GM18505 (cell line): ENCODE results near the gene NTM.

ENCODE experiments used
- ATAC-seq: cut with Tn5 transposase; IDR thresholded peaks from one replicate; pipeline ENCODE4 v1.9.1; 2021; ENCODE audit not compliant: unreplicated experiment
- POLR2A ChIP-seq: IDR thresholded peaks from 4 replicates; pipeline ENCODE4 v1.6.1; 2011; ENCODE audit warnings: borderline replicate concordance; ENCODE audit not compliant: insufficient read depth, insufficient read length; ENCODE audit errors: extremely low read depth

NTM gene

GRCh38 chr11:131389582-131389981 lies 19.2 kb downstream of the NTM start:
- TF ChIP-seq POLR2A: no peak
- ATAC-seq: no peak

DNA sequence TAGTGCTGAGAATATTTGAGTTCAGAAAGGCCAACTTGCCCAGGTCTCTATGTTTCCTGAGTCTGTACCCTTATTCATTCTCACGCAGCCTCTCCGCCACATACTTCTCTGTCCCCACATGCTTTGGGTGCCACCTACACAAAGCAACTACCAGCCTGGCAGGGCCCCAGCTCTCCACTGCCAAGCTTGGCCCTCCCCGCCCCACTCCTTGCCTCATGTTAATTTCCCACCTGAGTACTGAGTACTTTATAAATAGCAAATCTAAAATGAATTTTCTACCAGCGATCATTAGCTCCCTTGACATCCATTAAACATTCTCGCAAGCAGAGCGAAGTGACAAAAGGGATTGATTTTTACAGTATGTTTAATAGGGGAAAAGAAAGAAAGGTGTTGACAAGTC lies 20.8 kb downstream of the NTM start:
- ATAC-seq: no peak
- no peak for TF ChIP-seq POLR2A

- no peak for ATAC-seq
- TF ChIP-seq POLR2A: no peak
Observed at GRCh38 chr11:131392528-131393255, 22.3 kb downstream of the NTM start.

- TF ChIP-seq POLR2A: no peak
- ATAC-seq: no peak
Observed at GRCh38 chr11:131393691-131394090, 23.3 kb downstream of the NTM start.

GRCh38 chr11:131397675-131398074 lies 27.3 kb downstream of the NTM start:
- no peak for ATAC-seq
- TF ChIP-seq POLR2A: no peak

- TF ChIP-seq POLR2A: no peak
- ATAC-seq: no peak
Observed at GRCh38 chr11:131402040-131402439, 31.6 kb downstream of the NTM start.

DNA sequence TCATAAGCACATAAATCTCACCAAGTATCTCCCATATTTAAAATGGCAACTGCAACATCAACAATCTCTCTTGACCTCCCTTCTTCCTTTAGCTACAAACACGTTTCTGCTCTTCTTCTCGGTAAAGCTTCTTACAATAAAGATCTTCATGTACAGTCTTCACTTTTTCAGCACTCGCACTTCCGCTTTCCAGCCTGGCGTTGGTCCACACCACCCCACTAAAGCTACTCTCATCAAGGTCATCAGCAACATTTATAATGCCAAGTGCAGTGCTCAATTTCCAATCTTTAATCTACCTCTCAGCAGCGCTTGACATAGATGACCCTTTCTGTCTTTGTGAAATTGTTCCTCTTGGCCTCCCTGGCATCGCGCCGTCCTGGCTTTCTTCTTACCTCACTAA lies 33.6 kb downstream of the NTM start:
- no peak for TF ChIP-seq POLR2A
- ATAC-seq: no peak

- TF ChIP-seq POLR2A: no peak
- no peak for ATAC-seq
Observed at GRCh38 chr11:131408025-131408640, 37.7 kb downstream of the NTM start.

- ATAC-seq: no peak
Observed at GRCh38 chr11:131409345-131409744, 38.9 kb downstream of the NTM start.

DNA sequence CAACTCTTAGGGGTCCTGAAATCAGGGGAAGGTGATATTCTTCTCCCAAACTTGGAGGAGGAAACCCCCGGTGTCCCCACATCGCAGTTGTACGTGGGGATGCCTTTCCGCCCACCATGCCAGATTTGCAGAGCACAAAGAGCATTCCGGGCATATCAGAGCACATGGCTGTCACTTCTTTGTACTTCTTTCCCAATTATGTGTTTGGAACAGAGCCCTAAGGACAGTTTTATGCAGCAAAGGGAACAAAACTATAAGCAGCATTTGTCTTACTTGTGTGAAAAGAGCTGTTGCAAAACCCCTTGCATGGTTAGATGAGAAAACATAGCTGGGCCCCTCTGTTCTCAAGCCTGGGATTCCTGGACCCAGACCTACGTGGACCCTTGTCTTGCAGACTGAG lies 41.2 kb downstream of the NTM start:
- TF ChIP-seq POLR2A: no peak
- no peak for ATAC-seq

More at GRCh38 chr11:131409345-131409744, 38.9 kb downstream of the NTM start:
- TF ChIP-seq POLR2A: no peak

DNA sequence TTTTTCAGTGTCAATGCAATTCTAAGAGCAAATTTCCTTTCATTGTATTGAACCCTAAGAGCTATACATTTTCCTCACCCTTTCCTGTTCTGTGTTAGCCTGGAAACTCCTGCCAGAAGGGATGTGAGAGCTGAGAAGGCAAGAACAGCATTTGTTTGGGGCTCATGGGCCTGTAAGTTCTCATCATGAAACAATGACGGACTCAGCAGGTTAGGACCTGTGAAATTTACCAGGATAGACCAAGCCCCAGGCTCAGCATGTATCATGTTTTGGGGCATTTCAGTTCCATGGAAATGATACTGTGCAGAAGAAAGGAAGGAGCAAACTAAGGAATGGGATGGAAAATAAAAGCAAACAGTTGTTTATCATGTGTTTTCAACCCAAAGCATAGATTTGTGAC lies 41.6 kb downstream of the NTM start:
- TF ChIP-seq POLR2A: no peak
- no peak for ATAC-seq

DNA sequence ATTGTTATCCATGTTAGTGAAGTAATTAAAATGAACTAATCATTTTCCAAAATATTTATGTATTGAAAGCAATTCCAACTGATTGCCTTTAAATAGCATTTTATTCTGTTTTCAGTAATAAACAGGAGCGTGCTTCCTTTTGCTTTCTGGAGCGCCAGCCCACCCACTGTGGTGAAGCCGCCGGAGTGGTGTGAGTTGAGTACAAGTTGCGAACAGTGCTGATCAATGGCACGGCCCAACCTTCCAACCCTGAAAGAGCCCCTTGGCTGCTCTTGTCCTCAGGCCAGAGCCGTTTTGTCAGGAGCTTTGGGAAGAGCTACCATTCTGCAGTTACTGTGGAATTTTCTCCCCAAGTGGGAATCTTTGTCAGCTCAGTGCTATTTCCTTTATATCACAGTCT lies 42.8 kb downstream of the NTM start:
- ATAC-seq: no peak
- no peak for TF ChIP-seq POLR2A

DNA sequence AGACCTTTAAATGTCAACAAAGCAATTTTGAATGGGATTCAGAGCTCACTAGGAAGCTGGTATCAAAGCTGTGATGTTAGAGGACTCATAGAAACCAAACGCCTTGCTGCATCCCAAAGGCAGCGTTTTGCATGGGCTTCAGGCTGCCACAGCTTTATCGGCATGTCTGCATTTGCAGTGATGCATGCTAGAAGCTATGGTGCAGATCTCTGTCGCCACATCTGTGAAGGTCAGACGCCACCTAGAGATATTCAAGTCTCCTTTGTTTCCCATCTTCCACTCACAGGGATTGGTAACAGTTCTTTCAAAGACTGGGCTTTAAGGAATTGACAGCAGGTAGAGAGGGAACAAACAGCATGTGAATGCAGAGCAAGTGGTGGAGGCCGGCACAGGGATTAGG lies 47.8 kb downstream of the NTM start:
- no peak for ATAC-seq
- no peak for TF ChIP-seq POLR2A

DNA sequence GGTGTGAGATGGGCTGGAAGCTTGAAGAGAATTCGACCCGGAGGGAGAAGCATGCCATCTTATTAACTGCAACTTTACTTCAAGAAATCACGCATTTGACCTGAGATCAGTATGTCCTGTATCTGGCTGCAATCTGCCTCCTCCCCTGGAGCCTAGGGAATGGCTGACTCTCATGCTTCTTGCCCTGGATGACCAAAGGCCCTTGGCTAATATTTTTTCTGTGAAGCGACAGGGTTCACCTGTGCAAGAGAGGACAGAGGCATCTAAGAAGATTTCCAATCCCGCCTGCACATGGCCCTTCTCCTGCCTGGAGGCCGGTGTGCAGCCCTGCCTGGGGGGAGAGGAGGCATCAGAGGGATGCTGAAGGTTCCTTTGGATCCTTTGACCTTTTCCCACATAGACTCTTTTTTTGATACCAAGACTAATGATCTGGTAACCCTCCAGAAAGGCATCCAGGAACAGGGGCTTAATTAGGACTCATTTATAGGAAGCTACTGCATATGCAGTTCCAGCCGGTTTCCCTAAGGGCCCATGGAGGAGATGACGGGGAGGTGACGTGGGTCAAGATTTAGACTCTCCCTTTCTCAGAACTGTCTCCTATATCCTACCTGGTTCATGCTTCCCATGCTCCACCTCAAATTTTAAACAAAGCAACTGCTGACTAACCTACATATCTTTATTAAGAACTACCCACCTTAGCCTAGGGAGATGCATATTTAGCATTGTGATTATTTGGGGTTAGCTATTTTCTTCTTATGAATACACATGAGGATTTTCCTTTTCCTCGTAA lies 50.8 kb downstream of the NTM start:
- no peak for ATAC-seq
- TF ChIP-seq POLR2A: no peak
